Activated CD8-positive, alpha-beta memory T cell treated with anti-CD3 and anti-CD28 coated beads, Interleukin-2, amount 50 U/mL, for 48 hours (primary cell): Measurements from ENCODE around the gene ULK4.

Experiments
- DNase-seq: peaks from one replicate; pipeline ENCODE4 v3.0.0-alpha.2; 2020

Gene ULK4

DNA sequence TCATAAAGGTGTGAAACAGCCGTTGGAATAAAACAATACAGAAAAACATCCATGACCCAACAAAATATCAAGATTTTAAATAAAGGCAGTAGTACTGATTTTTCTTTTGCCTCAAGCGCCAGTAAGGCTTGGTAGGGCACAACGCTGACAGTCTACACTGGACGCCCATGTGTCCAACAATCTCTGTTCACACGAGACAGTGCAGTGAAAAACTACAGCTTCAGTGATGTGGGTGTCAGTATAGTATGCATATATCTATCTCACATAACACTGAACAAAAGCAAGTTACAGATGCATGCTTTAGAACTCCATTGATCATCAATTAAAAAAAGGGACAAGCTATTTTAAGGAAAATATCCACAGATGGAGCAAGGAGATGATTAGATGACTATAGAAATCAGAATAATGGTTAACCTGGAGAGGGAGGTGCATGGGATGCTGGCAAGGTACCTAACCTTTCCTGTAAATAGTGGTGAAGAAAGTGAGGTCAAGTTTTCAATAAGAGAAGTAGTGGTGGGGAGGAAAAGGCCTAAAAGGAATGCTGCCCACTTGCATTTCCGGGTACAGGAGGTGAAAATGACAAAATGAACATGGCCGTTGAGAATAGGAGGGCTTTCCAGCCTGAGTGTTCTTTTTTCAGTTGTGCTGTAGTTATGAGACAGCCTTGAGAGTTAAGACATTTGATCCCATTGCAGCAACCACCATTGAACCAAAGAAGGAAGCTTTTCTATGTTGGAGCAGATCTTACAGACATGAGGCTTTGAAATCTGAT, 719.9 kb downstream of the ULK4 start:
- no peak for DNase-seq

DNA sequence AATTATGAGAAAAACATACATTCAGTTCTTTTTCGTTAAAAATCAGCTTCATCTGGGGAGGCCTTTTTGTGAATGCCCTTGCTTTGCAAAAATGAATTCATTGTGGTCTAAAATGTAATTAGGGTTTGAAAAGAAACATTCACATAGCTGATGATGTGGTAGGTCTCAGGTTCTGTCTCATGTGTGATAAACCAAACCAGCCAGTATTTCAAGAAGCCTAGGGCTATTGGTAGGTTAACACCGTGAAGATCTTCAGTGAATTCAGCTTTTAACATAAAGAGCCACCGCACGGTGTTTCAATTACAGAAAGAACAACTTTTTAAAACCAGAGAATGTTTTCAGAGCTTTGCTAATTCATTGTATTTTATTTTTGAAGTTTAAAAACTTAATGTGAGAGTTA, 720.7 kb downstream of the ULK4 start:
- no peak for DNase-seq

DNA sequence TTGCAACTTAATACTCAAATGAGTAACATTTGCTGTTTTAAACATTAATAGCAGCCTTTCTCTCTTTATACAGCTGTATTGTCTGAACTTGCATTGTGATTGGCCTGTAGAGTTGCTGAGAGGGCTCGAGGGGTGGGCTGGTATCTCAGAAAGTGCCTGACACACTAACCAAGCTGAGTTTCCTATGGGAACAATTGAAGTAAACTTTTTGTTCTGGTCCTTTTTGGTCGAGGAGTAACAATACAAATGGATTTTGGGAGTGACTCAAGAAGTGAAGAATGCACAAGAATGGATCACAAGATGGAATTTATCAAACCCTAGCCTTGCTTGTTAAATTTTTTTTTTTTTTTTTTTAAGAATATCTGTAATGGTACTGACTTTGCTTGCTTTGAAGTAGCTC, 722.3 kb downstream of the ULK4 start:
- DNase-seq: no peak

DNA sequence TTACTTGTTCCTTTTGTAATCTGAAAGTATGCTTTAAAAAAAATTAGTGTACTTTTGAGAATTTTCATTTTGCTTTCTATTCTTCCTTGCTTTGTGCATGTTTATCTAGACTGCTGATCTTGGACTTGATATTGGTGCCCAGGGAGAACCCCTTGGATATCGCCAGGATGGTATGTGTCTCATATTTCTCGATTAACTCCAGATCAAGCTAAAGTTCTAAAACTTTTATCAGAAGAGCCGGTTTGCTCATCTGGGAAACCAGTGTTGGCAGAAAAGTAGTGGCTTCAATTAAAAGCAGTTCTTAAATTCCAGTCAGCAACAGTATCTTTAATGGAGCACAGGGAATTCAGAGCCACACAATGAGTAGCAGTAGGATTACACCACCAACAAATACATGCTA, 724.0 kb downstream of the ULK4 start:
- no peak for DNase-seq

DNA sequence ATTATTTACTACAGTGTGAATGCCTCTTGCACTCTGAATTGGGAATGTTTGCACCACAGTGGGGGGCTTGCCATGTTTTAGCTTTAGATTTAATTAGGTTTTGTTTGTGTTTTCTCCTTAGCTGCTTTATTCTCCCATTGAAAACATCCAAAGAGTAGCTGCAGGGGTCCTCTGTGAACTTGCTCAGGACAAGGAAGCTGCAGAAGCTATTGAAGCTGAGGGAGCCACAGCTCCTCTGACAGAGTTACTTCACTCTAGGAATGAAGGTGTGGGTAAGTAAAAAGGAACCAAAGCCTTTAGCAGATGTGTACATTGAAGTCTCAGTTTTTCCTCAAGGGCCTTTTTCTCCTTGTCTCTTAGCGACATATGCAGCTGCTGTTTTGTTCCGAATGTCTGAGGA, 725.7 kb downstream of the ULK4 start:
- no peak for DNase-seq

DNA sequence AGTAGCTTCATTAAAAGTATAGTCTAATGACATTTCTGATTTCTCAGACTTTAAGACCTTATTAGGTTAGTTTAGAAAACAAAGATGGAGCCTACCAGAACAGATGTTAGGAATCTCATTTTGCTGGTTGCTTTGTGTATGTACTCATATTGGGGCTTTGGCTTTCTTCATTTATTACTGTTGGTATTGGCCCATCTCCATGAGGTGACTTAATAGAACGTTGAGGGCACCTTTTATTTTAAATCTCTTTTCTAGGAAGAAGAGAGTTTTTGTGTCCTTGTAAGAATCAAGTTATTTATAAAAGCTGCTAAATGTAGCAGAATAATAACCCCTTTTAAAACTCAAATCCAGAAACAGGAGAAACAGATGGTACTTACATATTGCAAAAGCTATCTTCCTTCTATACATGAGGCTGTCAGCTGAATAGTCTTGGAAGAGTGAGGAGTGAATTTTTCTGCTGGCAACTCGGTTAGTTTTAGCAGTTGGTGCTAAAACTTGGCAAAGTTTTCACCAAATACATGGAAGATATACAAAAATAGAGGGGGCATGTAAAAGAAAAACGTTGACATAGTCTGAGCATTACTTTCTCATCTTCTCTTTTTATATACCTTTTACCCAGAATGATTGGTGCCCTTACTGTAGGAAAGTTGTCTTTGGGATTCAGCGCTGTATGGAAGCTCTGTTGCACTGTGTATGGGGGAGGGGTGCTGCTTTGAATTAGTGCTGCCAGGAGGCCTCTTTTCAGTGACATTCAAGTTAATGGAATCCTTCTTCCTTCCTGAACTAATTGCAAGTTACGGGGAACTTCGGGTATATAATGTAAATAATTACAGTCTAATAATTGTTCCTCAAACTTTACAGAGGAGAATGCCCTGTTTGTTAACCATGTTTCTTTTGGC, 726.8 kb downstream of the ULK4 start:
- DNase-seq: no peak

DNA sequence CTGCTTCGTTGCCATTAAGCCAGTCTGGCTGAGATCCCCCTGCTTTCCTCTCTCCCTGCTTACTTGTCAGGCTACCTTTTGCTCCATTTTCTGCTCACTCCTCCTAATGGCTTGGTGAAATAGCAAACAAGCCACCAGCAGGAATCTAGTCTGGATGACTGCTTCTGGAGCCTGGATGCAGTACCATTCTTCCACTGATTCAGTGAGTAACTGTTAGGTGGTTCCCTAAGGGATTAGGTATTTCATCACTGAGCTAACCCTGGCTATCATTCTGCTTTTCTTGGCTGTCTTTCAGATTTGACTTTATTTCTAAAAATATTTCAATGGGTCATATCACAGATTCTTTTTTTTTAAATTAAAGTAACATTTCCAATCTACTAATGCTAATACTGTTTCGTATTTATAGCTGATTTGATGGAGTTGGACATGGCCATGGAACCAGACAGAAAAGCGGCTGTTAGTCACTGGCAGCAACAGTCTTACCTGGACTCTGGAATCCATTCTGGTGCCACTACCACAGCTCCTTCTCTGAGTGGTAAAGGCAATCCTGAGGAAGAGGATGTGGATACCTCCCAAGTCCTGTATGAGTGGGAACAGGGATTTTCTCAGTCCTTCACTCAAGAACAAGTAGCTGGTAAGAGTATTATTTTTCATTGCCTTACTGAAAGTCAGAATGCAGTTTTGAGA, 737.6 kb downstream of the ULK4 start:
- no peak for DNase-seq

DNA sequence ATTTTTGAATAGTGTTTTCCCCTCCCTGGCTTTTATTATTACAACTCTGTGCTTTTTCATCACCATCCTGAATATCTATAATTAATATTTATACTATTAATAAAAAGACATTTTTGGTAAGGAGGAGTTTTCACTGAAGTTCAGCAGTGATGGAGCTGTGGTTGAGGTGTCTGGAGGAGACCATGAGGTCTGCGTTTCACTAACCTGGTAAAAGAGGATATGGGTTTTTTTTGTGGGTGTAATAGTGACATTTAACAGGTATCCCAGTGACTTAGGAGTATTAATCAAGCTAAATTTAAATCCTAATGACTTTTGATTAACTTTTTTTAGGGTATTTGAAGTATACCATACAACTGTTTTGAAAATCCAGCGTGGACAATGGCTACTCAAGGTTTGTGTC, 738.2 kb downstream of the ULK4 start:
- DNase-seq: no peak

DNA sequence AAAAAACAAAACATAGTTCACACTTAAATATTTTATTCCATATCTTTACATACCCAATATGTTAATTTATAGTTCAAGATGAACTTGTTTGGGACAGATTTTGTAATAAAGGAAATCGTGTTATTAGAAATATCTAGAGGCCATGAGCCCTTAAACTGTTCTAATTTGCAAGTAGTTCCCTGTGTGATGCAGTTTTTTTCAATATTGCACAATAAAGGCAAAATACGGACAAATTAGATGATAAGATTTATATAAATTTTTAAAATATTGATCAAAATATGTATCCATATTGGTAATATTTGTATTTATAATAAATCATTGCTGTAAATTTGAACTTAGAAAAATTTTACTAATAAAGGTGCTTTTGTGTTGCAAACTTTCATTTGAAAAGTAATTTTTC, 738.8 kb downstream of the ULK4 start:
- no peak for DNase-seq

DNA sequence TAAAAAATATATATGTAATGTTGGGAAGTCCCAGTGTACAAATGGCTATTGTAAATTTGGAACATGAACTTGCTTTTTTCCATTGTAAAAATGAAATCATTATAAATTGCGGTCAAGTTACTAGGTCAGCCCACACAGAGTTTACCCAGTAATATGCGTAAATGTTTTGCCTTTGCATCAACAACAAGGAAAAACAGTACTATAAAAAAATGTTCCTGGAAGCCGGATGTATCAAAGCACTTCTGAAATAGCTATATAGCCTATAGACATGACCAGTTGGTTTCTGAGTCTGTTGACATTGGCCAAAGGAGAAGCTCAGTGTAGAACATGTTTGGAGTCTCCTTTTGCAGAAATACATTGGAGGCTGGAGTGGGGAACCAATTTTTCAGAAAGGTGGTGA, 739.4 kb downstream of the ULK4 start:
- DNase-seq: no peak

DNA sequence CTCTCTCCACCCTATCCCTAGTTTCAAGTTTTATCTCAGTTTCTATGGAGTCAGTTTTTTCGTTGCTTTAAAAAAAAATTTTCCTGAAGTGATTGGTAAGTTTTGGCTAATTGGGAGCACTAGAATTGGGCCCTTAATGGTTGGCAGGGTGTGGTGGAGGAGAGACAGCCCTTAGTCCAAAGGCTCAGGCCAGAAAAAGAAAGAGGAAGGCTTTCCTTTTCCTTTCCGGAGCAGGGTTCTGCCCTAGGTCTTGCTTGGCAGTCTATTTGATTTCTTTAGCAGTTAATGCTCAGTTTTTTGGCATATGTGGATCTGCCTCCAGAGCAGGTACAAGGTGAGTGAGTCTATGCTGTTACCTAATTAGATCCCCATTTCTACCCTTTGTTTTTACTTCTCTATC, 739.9 kb downstream of the ULK4 start:
- DNase-seq: no peak

DNA sequence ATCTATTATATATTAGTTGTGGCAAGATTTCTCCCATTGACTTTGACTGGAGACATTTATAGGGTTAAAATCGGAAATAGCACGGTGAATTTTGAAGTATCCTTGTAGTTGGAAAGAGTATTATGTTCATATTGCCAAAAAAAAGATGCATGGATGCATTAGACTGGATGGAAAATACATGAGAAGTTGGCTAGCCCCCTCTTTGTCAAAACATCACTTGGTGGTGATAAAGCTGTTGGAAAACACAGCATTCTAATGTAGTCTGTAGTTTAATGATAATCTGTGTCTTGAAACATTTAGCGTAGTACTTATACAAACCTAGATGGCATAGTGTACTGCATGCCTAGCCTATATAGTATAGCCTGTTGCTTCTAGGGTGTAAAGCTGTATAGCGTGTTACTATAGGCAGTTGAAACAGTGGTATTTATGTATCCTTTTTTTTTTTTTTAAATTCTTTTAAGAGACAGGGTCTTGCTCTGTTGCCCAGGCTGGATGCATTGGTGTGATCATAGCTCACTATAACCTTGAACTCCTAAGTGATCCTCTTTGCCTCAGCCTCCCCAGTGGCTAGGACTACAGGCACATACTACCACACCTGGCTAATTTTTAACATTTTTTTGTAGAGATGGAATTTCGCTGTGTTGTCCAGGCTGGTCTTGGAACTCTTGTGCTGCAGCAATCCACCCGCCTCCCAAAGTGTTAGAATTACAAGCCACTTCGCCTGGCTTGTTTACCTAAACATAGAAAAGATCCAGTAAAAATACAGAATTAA, 740.8 kb downstream of the ULK4 start:
- DNase-seq: no peak

DNA sequence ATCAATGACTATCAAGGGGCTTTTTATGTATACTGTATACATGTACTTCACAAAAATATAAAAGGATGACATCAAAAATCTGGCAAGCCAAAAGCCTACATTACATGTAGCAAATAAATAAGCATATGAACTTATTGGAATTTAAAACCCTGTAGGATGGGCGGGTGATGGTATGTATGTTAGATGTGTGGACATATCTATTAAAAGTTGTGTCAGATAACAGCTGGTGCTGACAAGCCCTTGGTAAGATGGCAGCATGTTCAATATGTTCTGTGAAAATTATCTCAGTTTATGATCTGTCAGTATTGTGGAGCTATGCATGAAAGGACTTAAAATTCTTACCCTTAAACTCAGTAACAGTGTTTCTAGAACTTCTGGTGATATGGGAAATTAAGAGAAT, 742.5 kb downstream of the ULK4 start:
- no peak for DNase-seq

DNA sequence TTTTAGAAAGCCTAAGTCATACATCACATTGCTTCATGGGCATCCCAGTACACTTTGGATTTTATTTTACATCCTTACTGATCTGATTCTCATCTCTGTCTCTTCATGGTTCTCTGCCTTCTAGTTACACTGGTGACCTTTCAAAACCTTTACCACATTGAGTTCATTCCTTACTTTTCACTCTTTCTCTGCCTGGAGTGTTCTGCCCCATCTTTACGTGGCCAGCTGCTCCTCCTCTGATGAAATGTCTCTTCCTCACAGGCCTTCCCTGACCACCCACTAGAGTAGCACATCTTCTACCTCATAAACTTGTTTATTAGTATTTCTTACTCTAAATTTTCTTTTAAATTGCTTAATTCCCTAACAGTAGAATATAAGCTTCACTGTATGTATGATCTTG, 744.9 kb downstream of the ULK4 start:
- DNase-seq: no peak

DNA sequence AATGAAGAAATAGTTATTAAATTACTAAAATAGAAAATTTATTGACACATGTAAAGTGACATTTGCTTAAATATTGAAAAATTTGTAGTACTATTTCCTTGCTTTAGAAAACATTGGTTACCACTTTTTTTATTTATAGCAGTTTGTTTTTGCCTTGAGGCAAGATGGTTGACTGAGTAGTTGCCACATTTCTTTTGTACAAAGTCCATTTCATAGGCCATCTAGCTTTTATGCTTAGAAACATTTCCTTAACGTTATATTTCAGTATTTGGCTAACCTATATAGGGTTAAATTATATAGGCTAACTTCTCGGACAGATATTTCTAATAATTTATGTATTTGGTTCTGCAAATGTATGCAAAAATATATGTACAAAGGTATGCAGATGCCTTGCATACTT, 745.5 kb downstream of the ULK4 start:
- DNase-seq: no peak

DNA sequence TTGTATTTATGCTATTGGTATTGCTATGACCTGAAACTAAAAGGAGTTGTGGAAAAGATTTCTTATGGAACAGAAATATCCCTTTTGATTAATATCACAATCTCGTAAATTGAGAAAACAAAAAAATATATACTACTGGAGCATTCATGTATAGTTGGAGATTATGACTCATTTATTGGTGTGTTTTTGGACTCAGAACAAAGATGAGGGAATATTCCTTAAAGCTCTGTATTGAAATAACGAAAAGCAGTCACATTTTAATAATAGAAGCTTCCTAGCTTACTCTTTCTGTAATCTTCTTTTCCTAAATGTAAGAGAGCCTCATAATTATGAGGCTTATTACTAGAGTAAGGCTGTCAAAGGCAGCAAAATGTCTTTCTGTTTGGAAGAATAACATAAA, 748.3 kb downstream of the ULK4 start:
- no peak for DNase-seq

DNA sequence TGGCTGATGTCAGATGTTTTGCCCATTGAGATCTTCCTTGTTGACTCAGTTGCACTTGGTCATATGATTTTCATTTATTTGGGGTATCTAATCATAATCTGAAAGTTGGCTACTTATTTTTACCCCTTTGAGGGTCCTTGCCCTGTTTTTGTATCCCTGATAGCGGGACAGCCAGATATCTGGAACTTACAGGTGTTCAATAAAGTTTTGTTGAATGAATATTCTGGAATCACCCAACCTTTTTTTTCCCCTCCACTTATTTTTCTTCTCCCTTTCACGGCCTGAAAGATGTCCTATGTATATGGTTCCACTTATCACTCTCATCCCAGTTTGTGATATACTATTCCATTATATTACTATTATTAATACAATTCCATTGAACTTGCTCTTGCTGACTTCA, 749.8 kb downstream of the ULK4 start:
- DNase-seq: no peak

DNA sequence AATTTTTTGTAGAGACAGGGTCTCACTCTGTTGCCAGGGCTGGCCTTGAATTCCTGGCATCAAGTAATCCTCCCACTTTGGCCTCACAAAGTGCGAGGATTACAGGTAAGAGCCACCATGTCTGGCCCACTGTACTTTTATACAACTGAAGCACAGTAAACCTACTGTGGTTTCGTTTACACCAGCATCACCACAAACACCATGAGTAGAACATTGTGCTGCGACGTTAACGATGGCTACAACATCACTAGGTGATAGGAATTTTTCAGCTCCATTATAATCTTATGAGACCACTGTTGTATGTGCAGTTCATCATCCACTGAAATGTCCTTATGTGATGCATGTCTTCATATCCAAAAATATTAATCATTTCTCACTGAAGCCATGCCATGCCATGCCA, 750.9 kb downstream of the ULK4 start:
- DNase-seq: no peak

DNA sequence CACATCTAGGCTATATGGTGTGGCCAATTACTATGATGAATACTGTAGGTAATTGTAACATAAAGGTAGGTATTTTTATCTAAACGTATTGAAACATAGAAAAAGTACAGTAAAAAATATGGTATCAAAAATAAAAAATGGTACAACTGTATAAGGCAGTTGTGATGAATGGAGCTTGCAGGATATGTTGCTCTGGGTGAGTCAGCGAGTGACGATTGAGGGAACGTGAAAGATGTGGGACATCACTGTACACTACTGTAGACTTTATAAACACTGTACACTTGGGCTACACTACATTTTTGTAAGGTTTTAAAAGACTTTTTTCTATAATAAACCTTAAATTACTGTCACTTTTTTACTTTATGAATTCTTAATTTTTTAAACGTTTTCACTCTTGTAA, 752.3 kb downstream of the ULK4 start:
- DNase-seq: no peak

DNA sequence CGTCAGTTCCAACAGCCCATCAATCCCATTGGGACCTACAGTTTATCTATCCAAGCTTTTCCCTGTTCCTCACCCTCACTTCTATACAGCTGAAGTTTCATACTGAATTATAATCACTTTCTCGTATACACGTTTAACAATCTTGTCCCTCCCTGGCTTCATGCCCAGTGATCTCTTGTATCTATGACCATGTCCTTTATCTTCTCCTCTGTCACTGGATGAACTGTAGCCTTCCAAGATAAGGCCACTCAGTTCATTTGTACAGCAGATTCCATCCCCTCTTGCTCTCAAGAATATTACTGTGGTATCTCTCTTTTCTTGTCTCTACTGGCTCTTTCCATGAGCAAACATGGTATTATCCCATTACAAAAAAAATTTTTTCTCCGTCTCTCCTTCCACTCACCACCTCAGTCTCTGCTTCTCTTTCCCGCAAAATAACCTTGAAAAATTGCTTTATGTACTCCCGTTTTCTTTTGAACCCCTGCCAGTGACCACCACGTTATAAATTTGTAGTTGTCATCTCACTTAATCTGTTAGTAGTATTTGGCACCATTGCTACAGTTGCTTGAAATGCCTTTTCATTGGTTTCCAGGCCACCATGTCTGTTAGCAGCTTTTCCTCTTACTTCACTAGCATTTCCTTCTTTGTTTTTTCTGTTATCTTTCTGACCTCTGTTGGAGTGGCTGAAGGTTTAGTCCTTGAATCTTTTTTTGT, 753.2 kb downstream of the ULK4 start:
- no peak for DNase-seq

DNA sequence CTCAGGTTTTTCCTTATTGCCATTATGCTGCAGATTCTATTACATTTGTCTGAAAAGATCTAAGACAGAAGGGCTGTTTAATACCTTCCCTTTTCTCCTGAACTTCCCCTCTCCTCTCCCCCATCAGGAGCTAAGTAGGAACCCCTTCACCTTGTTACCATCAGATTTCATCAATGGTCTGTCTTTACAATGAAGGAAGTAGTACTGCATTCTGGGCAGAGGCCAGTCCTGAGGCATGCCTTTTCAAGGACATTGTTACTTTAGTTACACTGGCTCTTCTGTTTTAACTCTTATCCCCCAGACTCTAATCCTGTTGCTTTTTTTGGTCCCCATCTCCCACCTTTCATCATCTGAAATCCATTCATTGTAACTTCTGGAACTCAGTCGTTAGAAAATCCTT, 754.5 kb downstream of the ULK4 start:
- no peak for DNase-seq

DNA sequence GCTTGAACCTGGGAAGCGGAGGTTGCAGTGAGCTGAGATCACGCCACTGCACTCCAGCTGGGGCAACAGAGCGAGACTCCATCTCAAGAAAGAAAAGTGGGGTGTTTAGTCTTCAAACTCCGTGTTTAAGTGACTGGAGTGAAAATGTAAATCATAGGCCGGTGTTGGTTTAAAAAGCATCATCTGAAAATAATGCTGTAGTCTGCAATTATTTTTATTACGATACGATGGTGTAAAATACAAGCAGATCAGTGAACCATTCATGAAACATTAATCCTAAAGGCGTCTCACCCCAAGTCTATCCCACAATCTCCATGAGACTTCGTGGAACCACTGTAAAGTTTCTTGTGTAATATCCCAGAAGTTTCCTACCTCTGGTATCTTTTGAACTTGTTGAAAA, 756.3 kb downstream of the ULK4 start:
- no peak for DNase-seq
